H1 (cell line): ENCODE data around the gene CDC37. TPM values are rescaled to one million over a fixed set of nuclear protein-coding genes. Genes with fewer than 3 reads are reported as not detected.

Experiments
- CTCF ChIA-PET: fragments of 300-600 bp; sonication (Branson Sonifier 250); formaldehyde crosslinking; loops from one replicate; lab custom pipeline; 2021; ENCODE audit not compliant: partially characterized antibody; lab: Charles Lee
- POLR2A ChIA-PET: fragments of 300-600 bp; sonication (Branson Sonifier 250); formaldehyde crosslinking; loops from one replicate; lab custom pipeline; 2021; ENCODE audit warnings: inconsistent platforms; ENCODE audit not compliant: partially characterized antibody; lab: Charles Lee
- DNase-seq, 2 experiments: peaks; one replicate each; pipeline versions ENCODE4 v3.0.0 to v3.0.0-alpha.2; 2010 to 2022; ENCODE audit warnings: low spot score in 2 of 2, low read depth in 1 of 2, mixed read lengths in 1 of 2
- FAIRE-seq: peaks from 2 replicates; lab custom pipeline; 2011; peaks lifted over from hg19 to GRCh38; lab: Jason Lieb, UNC
- H2AFZ ChIP-seq: 2 replicates; pipeline ENCODE4 v1.8.1; 2012; ENCODE audit warnings: low read length, inconsistent platforms
- H2AK5ac ChIP-seq: 2 replicates; pipeline ENCODE4 v1.6.1; 2013; ENCODE audit warnings: low read depth, low read length
- H2BK120ac ChIP-seq: replicated peaks from 2 replicates; pipeline ENCODE3; 2013; ENCODE audit warnings: low read depth, low read length, inconsistent platforms
- H2BK12ac ChIP-seq: 2 replicates; pipeline ENCODE4 v1.6.1; 2013; ENCODE audit warnings: low read depth, low read length
- H2BK15ac ChIP-seq: 2 replicates; pipeline ENCODE4 v1.6.1; 2013; ENCODE audit warnings: low read length
- H2BK20ac ChIP-seq: 2 replicates; pipeline ENCODE4 v1.6.1; 2013; ENCODE audit warnings: low read length
- H2BK5ac ChIP-seq: 2 replicates; pipeline ENCODE4 v1.6.1; 2013; ENCODE audit warnings: low read depth, low read length
- H3K14ac ChIP-seq: 2 replicates; pipeline ENCODE4 v1.6.1; 2013; ENCODE audit warnings: inconsistent platforms; ENCODE audit not compliant: insufficient read length
- H3K18ac ChIP-seq: 2 replicates; pipeline ENCODE4 v1.6.1; 2013; ENCODE audit warnings: low read length; ENCODE audit errors: extremely low read depth
- H3K23ac ChIP-seq: 2 replicates; pipeline ENCODE4 v1.6.1; 2013; ENCODE audit warnings: inconsistent platforms; ENCODE audit not compliant: insufficient read length
- H3K23me2 ChIP-seq: 2 replicates; pipeline ENCODE4 v1.6.1; 2013; ENCODE audit warnings: low read depth, low read length
- H3K27ac ChIP-seq: 2 replicates; pipeline ENCODE4 v1.6.1; 2011; ENCODE audit warnings: low read depth, low read length, inconsistent platforms
- H3K27me3 ChIP-seq, 4 experiments: replicated peaks in 1 of 4; 1 replicate in 1 of 4; 2 replicates in 3 of 4; pipeline versions ENCODE4 v1.6.1 to v1.8.1; 2011 to 2013; ENCODE audit warnings: low read length in 3 of 4, mild to moderate bottlenecking in 3 of 4, inconsistent platforms in 2 of 4, mixed read lengths in 2 of 4, moderate library complexity in 1 of 4; ENCODE audit not compliant: control insufficient read depth in 3 of 4, insufficient read depth in 3 of 4; ENCODE audit errors: extremely low read depth in 1 of 4
- H3K36me3 ChIP-seq, 4 experiments: 2 replicates each; pipeline versions ENCODE4 v1.6.1 to v1.8.1; 2011 to 2013; ENCODE audit warnings: mild to moderate bottlenecking in 4 of 4, low read length in 3 of 4, moderate library complexity in 2 of 4, control low read depth in 1 of 4, inconsistent platforms in 1 of 4; ENCODE audit not compliant: insufficient read depth in 4 of 4, control insufficient read depth in 2 of 4
- H3K4ac ChIP-seq: replicated peaks from 2 replicates; pipeline ENCODE3; 2013; ENCODE audit warnings: low read length, low read depth, mixed read lengths, inconsistent platforms; ENCODE audit not compliant: insufficient read length
- H3K4me1 ChIP-seq, 4 experiments: replicated peaks in 1 of 4; 1 replicate in 1 of 4; 2 replicates in 3 of 4; pipeline versions ENCODE4 v1.6.1 to v1.8.1; 2011 to 2013; ENCODE audit warnings: low read length in 3 of 4, inconsistent platforms in 2 of 4, mixed read lengths in 1 of 4; ENCODE audit not compliant: insufficient read depth in 4 of 4, control insufficient read depth in 3 of 4
- H3K4me2 ChIP-seq, 2 experiments: 2 replicates each; pipeline versions ENCODE4 v1.6.1 to v1.8.1; 2011 to 2013; ENCODE audit warnings: low read depth in 2 of 2, low read length in 2 of 2, control low read depth in 1 of 2, inconsistent platforms in 1 of 2, mild to moderate bottlenecking in 1 of 2; ENCODE audit not compliant: insufficient read depth in 1 of 2
- H3K4me3 ChIP-seq, 4 experiments: fragments of 200-600, 300-600 bp in 1 of 4; sonication (generic), shearing (Covaris generic), sonication (Bioruptor Twin) in 1 of 4; 2 replicates each; pipeline versions ENCODE4 v1.5.1 to v1.8.1; 2011 to 2016; ENCODE audit warnings: low read length in 4 of 4, low read depth in 3 of 4, control low read depth in 2 of 4, inconsistent platforms in 2 of 4, mild to moderate bottlenecking in 2 of 4, mixed read lengths in 1 of 4, moderate library complexity in 1 of 4; ENCODE audit not compliant: insufficient read depth in 2 of 4; ENCODE audit errors: extremely low read depth in 1 of 4
- H3K56ac ChIP-seq: replicated peaks from 2 replicates; pipeline ENCODE3; 2013; ENCODE audit warnings: low read depth, mild to moderate bottlenecking, mixed read lengths, low read length, inconsistent platforms; ENCODE audit not compliant: insufficient read length
- H3K79me1 ChIP-seq: 2 replicates; pipeline ENCODE4 v1.6.1; 2013; ENCODE audit warnings: low read depth, low read length, control low read depth
- H3K79me2 ChIP-seq, 2 experiments: 2 replicates each; pipeline versions ENCODE4 v1.6.1 to v1.8.1; 2012 to 2013; ENCODE audit warnings: low read length in 2 of 2, mild to moderate bottlenecking in 2 of 2, inconsistent platforms in 1 of 2; ENCODE audit not compliant: insufficient read depth in 2 of 2, control insufficient read depth in 1 of 2
- H3K9ac ChIP-seq, 4 experiments: replicated peaks in 1 of 4; 1 replicate in 1 of 4; 2 replicates in 3 of 4; pipeline versions ENCODE4 v1.6.1 to v1.8.1; 2011 to 2013; ENCODE audit warnings: low read depth in 3 of 4, low read length in 3 of 4, control low read depth in 2 of 4, mild to moderate bottlenecking in 2 of 4, moderate library complexity in 2 of 4, inconsistent platforms in 1 of 4; ENCODE audit errors: extremely low read depth in 1 of 4
- H3K9me3 ChIP-seq, 2 experiments: 2 replicates each; pipeline versions ENCODE4 v1.6.1 to v1.8.1; 2012 to 2013; ENCODE audit warnings: mild to moderate bottlenecking in 2 of 2, moderate library complexity in 2 of 2, control low read depth in 1 of 2, inconsistent platforms in 1 of 2, low read depth in 1 of 2, low read length in 1 of 2, mixed read lengths in 1 of 2; ENCODE audit not compliant: insufficient read depth in 2 of 2
- H4K20me1 ChIP-seq, 2 experiments: replicated peaks in 1 of 2; 2 replicates each; pipeline versions ENCODE3 to v1.8.1; 2011 to 2013; ENCODE audit warnings: inconsistent platforms in 2 of 2, low read length in 2 of 2, mild to moderate bottlenecking in 1 of 2; ENCODE audit not compliant: insufficient read depth in 2 of 2, control insufficient read depth in 1 of 2
- H4K5ac ChIP-seq: 2 replicates; pipeline ENCODE4 v1.6.1; 2013; ENCODE audit warnings: low read length, low read depth, mixed read lengths, inconsistent platforms; ENCODE audit not compliant: insufficient read length
- H4K8ac ChIP-seq: 2 replicates; pipeline ENCODE4 v1.8.0; 2013; ENCODE audit warnings: mild to moderate bottlenecking, moderate library complexity, low read length, inconsistent platforms; ENCODE audit not compliant: insufficient read depth; ENCODE audit errors: extremely low read depth
- H4K91ac ChIP-seq: replicated peaks from 2 replicates; pipeline ENCODE3; 2013; ENCODE audit warnings: low read length, mixed read lengths, inconsistent platforms; ENCODE audit not compliant: insufficient read length
- BRCA1 ChIP-seq: IDR thresholded peaks from 2 replicates; pipeline ENCODE4 v1.6.1; 2012; ENCODE audit warnings: low read depth, low read length, improper control_type of control experiment
- EP300 ChIP-seq, 2 experiments: IDR thresholded peaks; 1 replicate in 1 of 2; 2 replicates in 1 of 2; pipeline ENCODE4 v1.6.1; 2011 to 2012; ENCODE audit warnings: low read depth in 2 of 2, low read length in 2 of 2, mild to moderate bottlenecking in 2 of 2, borderline replicate concordance in 1 of 2, inconsistent platforms in 1 of 2, moderate library complexity in 1 of 2
- KDM4A ChIP-seq: IDR thresholded peaks from one replicate; pipeline ENCODE4 v1.7.1; 2012; ENCODE audit warnings: low read depth, mild to moderate bottlenecking, moderate library complexity, low read length, inconsistent platforms; ENCODE audit not compliant: severe bottlenecking
- POU5F1 ChIP-seq: IDR thresholded peaks from 2 replicates; pipeline ENCODE4 v1.6.1; 2011; ENCODE audit warnings: low read depth, mild to moderate bottlenecking, low read length, moderate library complexity
- TAF1 ChIP-seq: IDR thresholded peaks from 2 replicates; pipeline ENCODE4 v1.6.1; 2011; ENCODE audit warnings: mild to moderate bottlenecking, low read depth, low read length
- TEAD4 ChIP-seq: IDR thresholded peaks from 2 replicates; pipeline ENCODE4 v1.6.1; 2012; ENCODE audit warnings: low read depth, low read length, inconsistent platforms, mixed read lengths
- WGBS, 2 experiments: shearing (Covaris generic) in 1 of 2; methylation state at CpG; one replicate each; pipeline versions ENCODE4 v1.1.6 to v1.1.7; 2013 to 2015; ENCODE audit warnings: low lambda C conversion rate in 2 of 2, mixed read lengths in 2 of 2, inconsistent platforms in 1 of 2, low coverage in 1 of 2, missing lambda C conversion rate in 1 of 2; ENCODE audit not compliant: insufficient replicate concordance in 2 of 2, insufficient coverage in 1 of 2, insufficient read length in 1 of 2; ENCODE audit errors: extremely low coverage in 1 of 2, missing lambda C conversion rate in 1 of 2; 5-methylcytosine and 5-hydroxymethylcytosine counted together
- polyA plus RNA-seq, 7 experiments: library from polyadenylated mRNA; depleted of rRNA in 3 of 7; stranded (reverse) in 5 of 7; unstranded in 2 of 7; fragments of >200 nt in 5 of 7; fragments of 200-250 nt in 2 of 7; gene quantifications; 1 replicate in 5 of 7; 2 replicates in 1 of 7; 4 replicates in 1 of 7; pipeline versions ENCODE4 v1.2.1 to v1.2.3, GENCODE V29; 2011 to 2013; ENCODE audit warnings: missing spikeins in 2 of 7, mixed read lengths in 2 of 7
- total RNA-seq: library from RNA; stranded (reverse); fragmentation: NEBNext Ultra II Directional; extraction: Animal tissue kit (Norgen Biotek cat#: 25700); gene quantifications from 2 replicates; pipeline ENCODE4 v1.2.1, GENCODE V29; 2021
- TF ChIP-seq, protein P1 (sequence below), 3 experiments: IDR thresholded peaks; 1 replicate in 2 of 3; 2 replicates in 1 of 3; pipeline versions ENCODE4 v1.5.1 to v1.6.1; 2011; ENCODE audit warnings: low read length in 3 of 3, mild to moderate bottlenecking in 3 of 3, inconsistent platforms in 2 of 3, low read depth in 1 of 3, moderate library complexity in 1 of 3; ENCODE audit not compliant: insufficient read depth in 1 of 3; ENCODE audit errors: control extremely low read depth in 1 of 3

The CDC37 gene
- total and polyA plus RNA-seq, 2 of the 8 experiments (the other 6 are each of a cell fraction or from before 2014, with no cell fraction given) = 162 to 181 TPM

- DNase-seq (no peak), FAIRE-seq (no peak)
- H4K5ac ChIP-seq = no peak overlapping the region
- no peak overlapping the region for H2BK5ac ChIP-seq
- no peak overlapping the region for H3K4me3 ChIP-seq
- H3K18ac ChIP-seq = no peak overlapping the region
- H3K79me2 ChIP-seq = peaks cover 0 to 4% of the 10 kb centered on the region in 2 experiments; a peak in 3 of 4 replicates
- no peaks in the 10 kb centered on the region for H3K27me3 ChIP-seq
- H4K20me1 ChIP-seq = peaks cover 0 to 3% of the 10 kb centered on the region in 2 experiments
- H3K4ac ChIP-seq = no peak overlapping the region
- 87% methylated on average over 7 of the region's 8 CpGs; no CpG with 5 or more reads in 1 of the 2 experiments for WGBS, 2 experiments
- H3K36me3 ChIP-seq = peaks cover 0 to 4% (median 0%) of the 10 kb centered on the region in 4 experiments; a peak in 2 of 8 replicates
- no peak overlapping the region for H3K9ac ChIP-seq
- no peak overlapping the region for H2AK5ac ChIP-seq
- H3K4me1 ChIP-seq = peaks cover 0 to 5% (median 1%) of the 10 kb centered on the region in 4 experiments; a peak in 1 of 7 replicates
- no peaks in the 10 kb centered on the region for H3K9me3 ChIP-seq
- H3K14ac ChIP-seq = no peak overlapping the region
- H2BK120ac ChIP-seq = no peak overlapping the region
- peaks cover 18% of the 10 kb centered on the region for H3K23me2 ChIP-seq
- H2AFZ ChIP-seq = no peak overlapping the region
- H3K23ac ChIP-seq = no peak overlapping the region
- no peak overlapping the region for H3K4me2 ChIP-seq
- H3K56ac ChIP-seq = no peak overlapping the region
- ChIA-PET CTCF (interaction anchor here (0.9 to 5.9 kb wide), 3 partner anchors 24 to 118 kb away, joined by 4 to 28 read pairs (median 4); no protein-coding TSS in a partner anchor), POLR2A (no interaction called here)
- TF ChIP-seq, protein P1, sequence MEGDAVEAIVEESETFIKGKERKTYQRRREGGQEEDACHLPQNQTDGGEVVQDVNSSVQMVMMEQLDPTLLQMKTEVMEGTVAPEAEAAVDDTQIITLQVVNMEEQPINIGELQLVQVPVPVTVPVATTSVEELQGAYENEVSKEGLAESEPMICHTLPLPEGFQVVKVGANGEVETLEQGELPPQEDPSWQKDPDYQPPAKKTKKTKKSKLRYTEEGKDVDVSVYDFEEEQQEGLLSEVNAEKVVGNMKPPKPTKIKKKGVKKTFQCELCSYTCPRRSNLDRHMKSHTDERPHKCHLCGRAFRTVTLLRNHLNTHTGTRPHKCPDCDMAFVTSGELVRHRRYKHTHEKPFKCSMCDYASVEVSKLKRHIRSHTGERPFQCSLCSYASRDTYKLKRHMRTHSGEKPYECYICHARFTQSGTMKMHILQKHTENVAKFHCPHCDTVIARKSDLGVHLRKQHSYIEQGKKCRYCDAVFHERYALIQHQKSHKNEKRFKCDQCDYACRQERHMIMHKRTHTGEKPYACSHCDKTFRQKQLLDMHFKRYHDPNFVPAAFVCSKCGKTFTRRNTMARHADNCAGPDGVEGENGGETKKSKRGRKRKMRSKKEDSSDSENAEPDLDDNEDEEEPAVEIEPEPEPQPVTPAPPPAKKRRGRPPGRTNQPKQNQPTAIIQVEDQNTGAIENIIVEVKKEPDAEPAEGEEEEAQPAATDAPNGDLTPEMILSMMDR (IDR thresholded peaks at IDR 0.05; ENCODE audit: control extremely low read depth in 1 of 3, insufficient read depth in 1 of 3, low read depth in 1 of 3, low read length in 3 of 3) = no peak
- TF ChIP-seq TAF1 (no peak), BRCA1 (no peak), KDM4A (no peak), POU5F1 (no peak), TEAD4 (no peak), EP300 (IDR thresholded peaks at IDR 0.05; ENCODE audit: borderline replicate concordance in 1 of 2, low read depth in 2 of 2, low read length in 2 of 2) (no peak)
- H3K79me1 ChIP-seq = no peaks in the 10 kb centered on the region
- H3K27ac ChIP-seq = no peak overlapping the region
- H4K91ac ChIP-seq = no peak overlapping the region
- no peak overlapping the region for H4K8ac ChIP-seq
- H2BK20ac ChIP-seq = no peak overlapping the region
- H2BK15ac ChIP-seq = no peak overlapping the region
- H2BK12ac ChIP-seq = no peak overlapping the region
Observed at GRCh38 chr19:10378124-10378523, 25.2 kb downstream of the CDC37 start.
